ENCODE measurements around the gene DLST.

DNA sequence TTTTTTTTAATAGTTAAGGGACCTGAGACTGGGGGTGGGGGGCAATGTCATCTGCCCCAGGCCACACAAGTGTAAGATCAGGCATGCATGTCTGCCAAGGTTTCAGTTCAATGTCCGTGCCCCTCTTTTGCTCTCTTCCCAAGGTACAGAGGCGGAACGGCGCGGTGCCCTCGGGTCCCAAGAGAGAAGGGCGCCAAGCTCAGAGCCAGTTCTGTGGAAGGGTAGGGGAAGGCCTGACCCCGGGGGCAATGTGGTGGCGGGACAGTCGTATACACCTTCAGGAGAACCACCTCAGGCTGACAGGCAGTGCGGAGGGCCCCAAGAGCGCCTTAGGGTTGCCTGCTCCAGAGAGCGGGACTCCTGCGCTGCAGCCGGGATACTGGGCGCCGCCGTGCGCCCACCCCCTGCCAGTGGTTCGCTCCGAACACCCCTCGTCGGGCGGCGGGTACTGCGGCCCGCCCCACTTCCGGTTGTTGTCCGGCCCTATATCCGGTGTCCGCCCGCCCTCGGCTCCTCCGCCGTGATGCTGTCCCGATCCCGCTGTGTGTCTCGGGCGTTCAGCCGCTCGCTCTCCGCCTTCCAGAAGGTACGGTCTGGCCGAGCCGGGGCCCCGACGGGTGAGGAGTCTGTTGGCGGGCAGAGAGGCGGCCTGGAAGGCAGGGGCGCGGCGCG, at the start of gene DLST:
- TF ChIP-seq, protein P1, sequence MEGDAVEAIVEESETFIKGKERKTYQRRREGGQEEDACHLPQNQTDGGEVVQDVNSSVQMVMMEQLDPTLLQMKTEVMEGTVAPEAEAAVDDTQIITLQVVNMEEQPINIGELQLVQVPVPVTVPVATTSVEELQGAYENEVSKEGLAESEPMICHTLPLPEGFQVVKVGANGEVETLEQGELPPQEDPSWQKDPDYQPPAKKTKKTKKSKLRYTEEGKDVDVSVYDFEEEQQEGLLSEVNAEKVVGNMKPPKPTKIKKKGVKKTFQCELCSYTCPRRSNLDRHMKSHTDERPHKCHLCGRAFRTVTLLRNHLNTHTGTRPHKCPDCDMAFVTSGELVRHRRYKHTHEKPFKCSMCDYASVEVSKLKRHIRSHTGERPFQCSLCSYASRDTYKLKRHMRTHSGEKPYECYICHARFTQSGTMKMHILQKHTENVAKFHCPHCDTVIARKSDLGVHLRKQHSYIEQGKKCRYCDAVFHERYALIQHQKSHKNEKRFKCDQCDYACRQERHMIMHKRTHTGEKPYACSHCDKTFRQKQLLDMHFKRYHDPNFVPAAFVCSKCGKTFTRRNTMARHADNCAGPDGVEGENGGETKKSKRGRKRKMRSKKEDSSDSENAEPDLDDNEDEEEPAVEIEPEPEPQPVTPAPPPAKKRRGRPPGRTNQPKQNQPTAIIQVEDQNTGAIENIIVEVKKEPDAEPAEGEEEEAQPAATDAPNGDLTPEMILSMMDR (IDR thresholded peaks at IDR 0.05) = no peak
- 0 out of 2 replicates have a peak, but pooled peaks have one; percentile 72 for TF ChIP-seq SIN3A (IDR thresholded peaks at IDR 0.05; ENCODE audit: borderline replicate concordance, insufficient read depth, low read depth, low read length)
- TF ChIP-seq POLR2AphosphoS5 (IDR thresholded peaks at IDR 0.05; ENCODE audit: low read depth, low read length) = peak; percentile 87
- TF ChIP-seq, protein P2, sequence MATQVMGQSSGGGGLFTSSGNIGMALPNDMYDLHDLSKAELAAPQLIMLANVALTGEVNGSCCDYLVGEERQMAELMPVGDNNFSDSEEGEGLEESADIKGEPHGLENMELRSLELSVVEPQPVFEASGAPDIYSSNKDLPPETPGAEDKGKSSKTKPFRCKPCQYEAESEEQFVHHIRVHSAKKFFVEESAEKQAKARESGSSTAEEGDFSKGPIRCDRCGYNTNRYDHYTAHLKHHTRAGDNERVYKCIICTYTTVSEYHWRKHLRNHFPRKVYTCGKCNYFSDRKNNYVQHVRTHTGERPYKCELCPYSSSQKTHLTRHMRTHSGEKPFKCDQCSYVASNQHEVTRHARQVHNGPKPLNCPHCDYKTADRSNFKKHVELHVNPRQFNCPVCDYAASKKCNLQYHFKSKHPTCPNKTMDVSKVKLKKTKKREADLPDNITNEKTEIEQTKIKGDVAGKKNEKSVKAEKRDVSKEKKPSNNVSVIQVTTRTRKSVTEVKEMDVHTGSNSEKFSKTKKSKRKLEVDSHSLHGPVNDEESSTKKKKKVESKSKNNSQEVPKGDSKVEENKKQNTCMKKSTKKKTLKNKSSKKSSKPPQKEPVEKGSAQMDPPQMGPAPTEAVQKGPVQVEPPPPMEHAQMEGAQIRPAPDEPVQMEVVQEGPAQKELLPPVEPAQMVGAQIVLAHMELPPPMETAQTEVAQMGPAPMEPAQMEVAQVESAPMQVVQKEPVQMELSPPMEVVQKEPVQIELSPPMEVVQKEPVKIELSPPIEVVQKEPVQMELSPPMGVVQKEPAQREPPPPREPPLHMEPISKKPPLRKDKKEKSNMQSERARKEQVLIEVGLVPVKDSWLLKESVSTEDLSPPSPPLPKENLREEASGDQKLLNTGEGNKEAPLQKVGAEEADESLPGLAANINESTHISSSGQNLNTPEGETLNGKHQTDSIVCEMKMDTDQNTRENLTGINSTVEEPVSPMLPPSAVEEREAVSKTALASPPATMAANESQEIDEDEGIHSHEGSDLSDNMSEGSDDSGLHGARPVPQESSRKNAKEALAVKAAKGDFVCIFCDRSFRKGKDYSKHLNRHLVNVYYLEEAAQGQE (IDR thresholded peaks at IDR 0.05; ENCODE audit: insufficient read depth in 1 of 2, low read depth in 2 of 2, low read length in 1 of 2) = no peak
- TF ChIP-seq TCF7L2 (IDR thresholded peaks at IDR 0.05; ENCODE audit: low read depth, low read length) = 0 out of 2 replicates have a peak, but pooled peaks have one; percentile 51
